Measurements from ENCODE around the gene KCTD11. TPM values are rescaled to one million over a fixed set of nuclear protein-coding genes. Genes with fewer than 3 reads are reported as not detected.

KCTD11 gene
- total and polyA plus RNA-seq, 2 of the 13 experiments (the other 11 are each of a cell fraction or from before 2014, with no cell fraction given) = 1.6 to 2.6 TPM

- TF ChIP-seq SAFB2 (CRISPR knock-in tag; IDR thresholded peaks at IDR 0.05; ENCODE audit: borderline replicate concordance, low read depth) (peak; percentile 69; the same call in 1 of the 2 replicates), RFX1 (IDR thresholded peaks at IDR 0.05) (peak; percentile 74; the same call in 1 of the 2 replicates), ZNF484 (CRISPR knock-in tag; IDR thresholded peaks at IDR 0.05; ENCODE audit: borderline replicate concordance, low read depth) (no peak), SMC3 (IDR thresholded peaks at IDR 0.05; ENCODE audit: low read length) (no peak), HMG20B (CRISPR knock-in tag; conservative IDR thresholded peaks at IDR 0.05) (no peak), ZMYM4 (CRISPR knock-in tag; IDR thresholded peaks at IDR 0.05) (peak; percentile 36; the same call in 1 of the 2 replicates), ZNF354B (CRISPR knock-in tag; IDR thresholded peaks at IDR 0.05) (no peak), PAXIP1 (CRISPR knock-in tag; conservative IDR thresholded peaks at IDR 0.05) (peak; percentile 57), TRAFD1 (CRISPR knock-in tag; IDR thresholded peaks at IDR 0.05; ENCODE audit: borderline replicate concordance) (no peak; the same call in 1 of the 2 replicates), ZNF766 (CRISPR knock-in tag; IDR thresholded peaks at IDR 0.05; ENCODE audit: borderline replicate concordance) (0 out of 2 replicates have a peak, but pooled peaks have one; percentile 20), ZNF124 (CRISPR knock-in tag; IDR thresholded peaks at IDR 0.05) (no peak), PRPF4 (IDR thresholded peaks at IDR 0.05; ENCODE audit: low read depth, low read length, poor library complexity, severe bottlenecking) (no peak), MYPOP (CRISPR knock-in tag; IDR thresholded peaks at IDR 0.05) (no peak), ZNF773 (CRISPR knock-in tag; IDR thresholded peaks at IDR 0.05; ENCODE audit: borderline replicate concordance) (no peak), ZNF816 (CRISPR knock-in tag; IDR thresholded peaks at IDR 0.05; ENCODE audit: borderline replicate concordance) (no peak), PCBP2 (optimal IDR thresholded peaks at IDR 0.05; ENCODE audit: low read depth, low read length, poor library complexity, severe bottlenecking) (no peak), NFIC (IDR thresholded peaks at IDR 0.05; ENCODE audit: low read length) (no peak), ZBTB43 (CRISPR knock-in tag; conservative IDR thresholded peaks at IDR 0.05) (no peak), GMEB1 (CRISPR knock-in tag; IDR thresholded peaks at IDR 0.05; ENCODE audit: borderline replicate concordance) (peak; percentile 86), ZNF431 (CRISPR knock-in tag; IDR thresholded peaks at IDR 0.05; ENCODE audit: borderline replicate concordance, low read depth) (no peak)
Measured at GRCh38 chr17:7329374-7329996, 22.5 kb upstream of the KCTD11 start (continued).
